Measurements from ENCODE around the gene CDH23. TPM values are rescaled to one million over a fixed set of nuclear protein-coding genes. Genes with fewer than 3 reads are reported as not detected.

CDH23 gene
- total RNA-seq, 1 donor from 2014 or later = 20.9 TPM

- no peak for ATAC-seq
- DNase-seq (ENCODE audit: low spot score) = no peak
Measured at GRCh38 chr10:71577345-71577744, 180.6 kb downstream of the CDH23 start.

DNA sequence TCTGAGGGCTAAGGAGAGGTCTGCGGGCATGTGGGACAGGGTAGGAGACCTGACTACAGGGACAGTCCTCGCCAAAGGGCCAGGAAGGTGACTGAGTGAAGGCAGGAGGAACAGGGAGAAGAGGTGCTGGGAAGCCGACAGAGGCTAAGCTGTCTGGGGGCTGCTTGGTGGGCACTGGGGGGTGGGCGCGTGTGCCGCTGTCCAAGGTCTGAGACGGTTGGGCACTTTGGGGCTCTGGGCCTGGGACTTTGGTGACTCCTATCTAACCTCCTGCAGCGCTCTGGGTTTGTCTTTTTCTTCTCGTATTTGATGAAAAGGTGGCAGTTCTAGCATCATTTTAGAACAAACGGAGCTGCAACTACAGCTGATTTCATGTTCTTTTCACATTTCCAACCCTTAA, 181.3 kb downstream of the CDH23 start:
- DNase-seq (ENCODE audit: low spot score) (no peak), ATAC-seq (no peak)

DNA sequence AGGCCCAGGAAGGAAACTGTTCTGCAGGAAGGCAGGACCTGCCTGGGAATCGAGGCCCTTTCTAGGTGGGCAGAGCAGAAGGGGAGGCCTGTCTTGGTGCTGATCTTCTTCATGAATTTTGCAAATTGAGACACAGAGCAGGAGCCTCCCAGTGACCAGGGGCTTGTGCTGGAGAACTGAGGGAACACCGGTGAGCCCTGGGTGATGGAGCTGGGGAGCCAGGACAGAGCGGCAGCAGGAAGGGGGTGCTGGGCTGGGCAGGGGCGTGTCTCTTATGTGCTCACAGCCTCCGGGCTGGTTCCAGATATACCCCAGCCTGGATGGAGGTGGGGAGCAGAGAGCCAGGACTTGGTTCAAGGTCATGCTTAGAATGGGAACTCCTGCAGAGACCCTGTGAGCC, 182.9 kb downstream of the CDH23 start:
- DNase-seq (ENCODE audit: low spot score) = no peak
- no peak for ATAC-seq

- ATAC-seq = peak; percentile 45
- no peak for DNase-seq (ENCODE audit: low spot score)
Measured at GRCh38 chr10:71580415-71580814, 183.7 kb downstream of the CDH23 start.

GRCh38 chr10:71580926-71581325, 184.2 kb downstream of the CDH23 start:
- DNase-seq (ENCODE audit: low spot score) (no peak), ATAC-seq (no peak)

- no peak for ATAC-seq
- DNase-seq (ENCODE audit: low spot score) = no peak
Measured at GRCh38 chr10:71581376-71581775, 184.7 kb downstream of the CDH23 start.

DNA sequence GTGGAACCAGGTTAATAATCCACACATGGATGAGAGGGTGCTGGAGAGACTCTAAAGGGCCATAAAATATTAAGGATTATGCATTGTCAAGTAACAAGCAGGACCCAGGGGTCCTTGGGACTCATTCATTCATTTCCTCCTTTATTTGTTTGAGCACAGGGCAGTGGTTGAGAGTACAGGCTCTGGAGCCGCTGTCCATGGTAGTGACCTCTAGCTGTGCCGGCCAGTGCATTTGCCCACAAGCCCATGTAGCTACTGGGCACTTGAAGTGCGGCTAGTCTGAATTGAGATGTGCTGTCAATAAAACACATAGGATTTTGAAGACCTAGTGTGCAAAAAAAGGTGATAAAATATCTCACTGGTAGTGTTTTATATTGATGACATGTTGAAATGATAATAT, 185.3 kb downstream of the CDH23 start:
- ATAC-seq (peak; percentile 70), DNase-seq (ENCODE audit: low spot score) (no peak)

DNA sequence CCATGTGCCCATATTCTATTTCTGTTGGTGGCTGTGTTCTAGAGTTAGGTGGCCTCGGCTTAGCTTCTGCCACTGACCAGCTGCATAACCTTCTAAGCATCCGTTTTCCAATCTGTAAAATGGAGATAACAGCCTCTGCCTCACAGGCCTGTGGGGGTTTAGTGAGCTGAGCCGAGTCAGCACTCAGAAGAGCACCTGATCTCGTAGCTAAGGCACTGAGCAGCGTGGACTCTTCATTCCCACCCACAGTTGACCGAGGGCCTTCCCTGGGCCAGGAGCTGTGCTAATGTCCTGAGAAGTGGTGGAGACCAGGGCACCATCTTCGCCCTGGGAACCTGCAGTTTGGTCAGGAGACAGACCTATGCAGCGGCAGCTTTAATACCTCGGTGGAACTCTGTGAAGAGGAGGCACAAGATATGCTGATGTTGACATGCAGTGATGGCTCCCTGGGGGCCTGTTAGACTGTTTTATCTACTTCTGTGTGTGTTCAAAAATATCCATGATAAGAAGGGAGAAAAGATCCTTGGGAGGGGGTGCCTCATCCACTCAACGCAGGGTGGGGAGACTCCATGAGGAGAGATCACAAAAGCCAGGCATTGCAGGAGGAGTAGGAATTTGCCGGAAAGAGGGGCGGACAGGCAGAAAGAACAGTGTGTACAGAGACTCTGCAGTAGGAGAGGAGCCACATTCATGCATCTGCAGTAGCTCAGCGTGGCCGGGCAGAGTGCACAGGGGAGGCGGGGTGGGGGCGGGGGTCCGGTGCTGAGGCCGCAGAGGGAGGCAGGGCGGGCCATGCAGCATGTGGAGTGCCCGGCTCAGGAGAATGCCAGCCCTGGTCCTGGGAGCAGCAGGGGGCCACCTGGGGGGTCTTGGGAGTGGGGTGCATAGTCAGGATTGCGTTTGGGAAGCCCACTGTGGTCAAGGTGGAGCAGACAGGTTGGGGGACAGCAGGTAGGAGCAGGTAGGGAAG, 186.1 kb downstream of the CDH23 start:
- no peak for DNase-seq (ENCODE audit: low spot score)

DNA sequence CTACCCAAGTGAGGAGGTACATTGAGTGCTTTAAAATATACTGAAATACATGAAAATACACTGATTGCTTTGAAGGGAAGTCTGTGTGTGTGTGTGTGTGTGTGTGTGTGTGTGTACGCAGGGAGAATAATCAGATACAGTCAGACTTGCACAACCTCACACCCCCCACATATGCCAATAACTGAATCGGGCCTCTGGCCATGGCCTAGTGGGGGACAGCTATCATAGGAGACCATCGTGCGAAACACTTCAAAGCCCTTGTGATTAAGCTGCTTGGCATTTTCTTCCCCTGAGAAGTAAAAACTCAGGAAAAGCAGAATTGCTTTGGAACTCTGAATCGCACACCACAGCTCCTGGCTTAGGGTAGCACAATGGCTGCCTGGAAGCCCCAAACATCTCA, 187.7 kb downstream of the CDH23 start:
- ATAC-seq = no peak
- DNase-seq (ENCODE audit: low spot score) = no peak

More for the DNA sequence above, 186.1 kb downstream of the CDH23 start:
- ATAC-seq = no peak

DNA sequence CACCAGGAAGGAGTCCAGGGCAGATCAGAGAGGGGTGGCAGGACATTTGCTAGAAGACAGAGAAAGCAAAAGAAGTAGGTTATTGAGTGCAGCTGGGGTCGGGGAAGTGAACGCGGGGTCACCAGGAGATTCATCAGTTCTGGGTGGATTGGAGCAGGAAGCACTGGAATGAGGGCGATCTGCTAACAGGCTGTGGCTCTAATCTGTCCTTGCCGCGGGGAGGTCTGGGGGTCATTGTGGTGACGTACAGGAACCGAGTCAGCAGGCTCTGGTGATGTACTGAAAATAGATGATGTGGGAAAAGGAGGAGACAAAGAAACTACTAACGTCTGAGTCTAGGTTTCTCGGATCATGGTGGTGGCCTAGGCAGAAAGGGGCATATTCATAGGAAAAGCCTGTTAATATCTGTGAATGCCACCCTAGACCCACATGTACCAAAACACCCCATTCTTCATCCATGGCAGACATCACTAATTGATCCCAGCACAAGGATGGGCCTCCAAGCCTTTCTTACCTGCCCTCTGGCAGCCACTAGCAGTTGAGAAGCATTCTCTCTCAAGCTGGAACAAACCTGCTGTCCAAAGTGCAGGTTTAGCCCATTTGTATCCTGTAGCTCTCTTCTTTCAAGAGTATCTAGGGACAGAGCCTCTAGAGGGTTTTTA, 188.3 kb downstream of the CDH23 start:
- ATAC-seq (peak; percentile 25), DNase-seq (ENCODE audit: low spot score) (no peak)

DNA sequence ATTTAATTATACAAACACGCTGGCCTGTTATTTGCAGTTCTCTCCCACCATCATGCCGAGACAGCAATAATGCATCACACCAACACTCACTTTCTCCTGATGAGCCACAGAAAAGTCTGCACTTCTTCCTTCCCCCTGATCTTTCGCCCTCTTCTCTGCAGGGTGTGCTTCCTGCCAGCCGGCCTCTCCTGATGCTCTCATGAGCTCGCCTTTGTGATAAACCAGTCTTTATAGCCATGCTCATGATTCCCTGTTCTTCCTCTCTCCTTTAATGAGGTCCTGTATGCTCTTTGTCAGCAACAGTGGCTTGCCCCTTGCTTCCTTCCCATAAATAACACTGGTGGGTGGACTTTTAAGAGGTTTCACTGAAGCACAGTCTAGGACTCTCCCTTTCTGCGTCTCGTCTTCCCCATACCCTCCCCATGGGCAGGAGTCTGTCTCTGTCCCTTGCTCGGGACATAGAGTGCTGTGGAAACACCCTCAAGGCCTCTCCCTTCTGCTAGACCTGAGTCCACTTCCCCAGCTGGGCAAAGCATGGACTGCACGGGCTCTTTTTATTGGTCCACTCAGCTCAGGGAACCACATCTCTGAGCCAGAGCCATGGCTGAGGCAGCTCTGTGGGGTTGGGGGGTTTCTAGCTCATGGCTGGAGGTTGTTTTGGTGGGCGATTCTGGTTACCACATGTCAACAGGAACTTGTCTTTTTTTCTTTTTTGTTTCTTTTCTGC, 189.0 kb downstream of the CDH23 start:
- ATAC-seq (no peak), DNase-seq (ENCODE audit: low spot score) (no peak)

DNA sequence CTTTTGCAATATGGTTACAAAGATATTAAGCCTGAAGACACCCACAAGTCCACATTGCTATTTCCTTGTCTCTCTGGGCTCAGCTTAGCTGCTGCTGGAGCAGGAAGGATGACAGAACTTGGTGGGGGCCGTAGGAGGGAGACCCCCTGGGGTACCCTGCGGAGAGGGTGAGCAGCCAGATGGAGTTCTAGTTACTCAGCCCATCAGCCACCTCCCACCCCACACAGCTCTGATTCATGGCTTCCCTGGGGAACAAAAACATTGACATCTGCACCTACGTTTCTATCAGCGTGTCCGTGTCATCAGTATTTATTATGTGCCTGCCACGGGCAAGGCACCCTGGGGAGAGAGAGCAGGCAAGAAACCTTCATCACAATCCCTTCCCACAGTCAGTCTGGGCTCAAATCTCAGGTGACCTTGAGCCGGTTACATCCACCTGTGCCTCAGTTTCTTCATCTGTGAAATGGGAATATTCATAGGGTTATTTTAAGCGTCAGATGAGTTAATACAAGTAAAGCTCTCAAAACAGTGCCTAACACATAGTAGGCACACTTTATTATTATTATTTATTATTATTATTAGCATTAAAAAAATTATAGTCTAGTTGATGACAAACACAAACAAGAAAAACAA, 191.3 kb downstream of the CDH23 start:
- no peak for DNase-seq (ENCODE audit: low spot score)
- ATAC-seq = no peak

GRCh38 chr10:71588685-71589084, 192.0 kb downstream of the CDH23 start:
- ATAC-seq = no peak
- DNase-seq (ENCODE audit: low spot score) = no peak

- DNase-seq (ENCODE audit: low spot score) (peak; percentile 76), ATAC-seq (peak; percentile 91)
Measured at GRCh38 chr10:71589617-71590551, 193.2 kb downstream of the CDH23 start.

GRCh38 chr10:71590781-71591350, 194.1 kb downstream of the CDH23 start:
- no peak for ATAC-seq
- DNase-seq (ENCODE audit: low spot score) = no peak

GRCh38 chr10:71594934-71595571, 198.3 kb downstream of the CDH23 start:
- ATAC-seq (no peak), DNase-seq (ENCODE audit: low spot score) (no peak)

DNA sequence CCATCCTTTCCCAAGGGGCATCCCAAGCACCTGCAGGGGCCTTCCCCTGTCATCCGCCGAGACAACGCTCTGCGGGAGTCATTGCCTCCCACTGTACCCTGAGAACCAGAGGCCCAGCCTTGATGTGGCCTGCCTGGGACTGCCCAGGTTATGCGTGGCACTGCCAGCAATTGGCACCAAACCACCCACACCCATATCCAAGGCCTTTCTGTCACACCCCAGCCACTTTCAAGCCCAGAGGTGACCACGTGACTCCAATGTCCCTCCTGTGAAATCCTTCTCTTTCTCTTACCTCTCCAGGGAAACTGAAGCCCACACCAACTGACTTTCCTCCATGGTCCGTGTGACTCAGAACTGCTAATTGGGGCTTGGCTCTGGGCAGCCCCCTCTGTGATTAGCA, 198.9 kb downstream of the CDH23 start:
- no peak for ATAC-seq
- DNase-seq (ENCODE audit: low spot score) = peak; percentile 56

- ATAC-seq (no peak), DNase-seq (ENCODE audit: low spot score) (no peak)
Measured at GRCh38 chr10:71596127-71596526, 199.4 kb downstream of the CDH23 start.

DNA sequence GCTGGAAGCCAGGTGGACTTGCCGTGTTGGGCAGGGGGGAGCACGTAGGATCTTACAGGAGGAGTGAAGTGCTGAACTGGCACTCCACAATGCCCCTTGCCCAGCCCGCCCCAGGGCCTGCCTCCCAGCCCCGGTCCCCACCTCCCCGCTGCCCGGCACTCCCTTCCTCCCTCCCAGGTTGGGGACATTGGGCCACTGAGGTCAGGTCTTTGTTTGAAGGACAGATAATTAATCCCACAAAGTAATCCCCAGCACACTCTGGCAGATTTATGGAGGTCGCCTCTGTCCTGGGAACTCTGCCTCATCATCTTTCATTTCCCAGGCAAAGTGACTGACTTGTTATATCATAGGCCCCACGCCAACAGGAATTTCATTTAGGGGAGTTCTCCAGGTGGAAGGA, 200.0 kb downstream of the CDH23 start:
- ATAC-seq (peak; percentile 14), DNase-seq (ENCODE audit: low spot score) (no peak)

Data from left lobe of liver (tissue), 2 donors.